Activated naive CD4-positive, alpha-beta T cell treated with anti-CD3 and anti-CD28 coated beads, Interleukin-2, amount 50 U/mL, for 72 hours (primary cell): ENCODE data around the gene SLC25A25. TPM values are rescaled to one million over a fixed set of nuclear protein-coding genes. Genes with fewer than 3 reads are reported as not detected.
"Not testable (repeated sequence)": the region's sequence is repeated elsewhere in the genome, so short reads cannot be mapped to it uniquely, and the experiment has no call there.

Source experiments
- ATAC-seq, 2 donors: fragments of 150-1000 bp; cut with Tn5 transposase; 2 replicates each; pipeline ENCODE4 v1.10.0; 2021; ENCODE audit warnings: mild to moderate bottlenecking in 2 of 2, moderate library complexity in 2 of 2
- DNase-seq, 2 donors: peaks; one replicate each; pipeline ENCODE4 v3.0.0; 2021 to 2022; ENCODE audit warnings: low spot score in 2 of 2
- H3K27ac Mint-ChIP-seq, 2 donors: one replicate each; pipeline ENCODE4 v1.8.0; 2022; ENCODE audit warnings: mild to moderate bottlenecking in 2 of 2, mixed read lengths in 2 of 2
- H3K36me3 Mint-ChIP-seq, 2 donors: one replicate each; pipeline ENCODE4 v1.8.0; 2022; ENCODE audit warnings: mixed read lengths in 2 of 2
- H3K9me3 Mint-ChIP-seq, 2 donors: one replicate each; pipeline ENCODE4 v1.8.0; 2022; ENCODE audit warnings: mixed read lengths in 2 of 2
- total RNA-seq, 2 donors: library from RNA; stranded (reverse); gene quantifications; one replicate each; pipeline ENCODE4 v1.2.3, GENCODE V29; 2022

The SLC25A25 gene
- 10 to 100 TPM; 10.9 to 19.0 TPM for total RNA-seq

DNA sequence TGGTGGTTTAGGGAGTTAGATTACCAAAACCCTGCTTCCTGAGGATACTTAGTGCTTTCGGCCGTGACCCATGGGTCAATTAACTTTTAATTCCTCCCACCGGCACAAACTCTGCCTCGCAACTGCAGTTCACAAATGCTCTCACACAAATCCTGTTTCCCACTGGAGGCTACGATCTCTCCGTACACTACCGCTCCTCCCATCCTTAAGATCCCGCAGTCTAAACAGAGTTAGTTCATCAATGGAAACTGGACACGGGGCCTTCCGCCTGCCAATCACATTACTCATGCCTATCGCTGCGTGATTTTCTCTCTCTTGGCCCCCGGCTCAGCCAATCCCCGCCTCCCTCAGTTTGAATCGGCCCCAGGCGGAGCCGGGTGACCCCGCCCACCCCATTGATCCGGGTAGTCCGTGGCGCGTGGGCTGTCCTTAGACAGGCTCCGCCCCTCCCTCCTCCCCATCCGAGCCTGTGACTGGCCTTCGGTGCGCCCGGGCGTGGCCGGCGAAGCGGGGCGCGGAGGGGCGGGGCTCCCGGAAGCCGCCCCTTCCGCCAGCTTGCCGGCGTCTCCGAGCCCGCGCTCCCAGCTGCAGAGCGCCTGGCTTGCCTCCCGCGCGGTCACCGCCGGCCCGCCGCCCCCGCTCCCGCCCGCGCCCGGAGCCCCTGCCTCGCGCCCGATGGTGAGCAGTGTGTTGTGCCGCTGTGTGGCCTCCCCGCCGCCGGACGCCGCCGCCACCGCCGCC lies at the start of gene SLC25A25:
Gene SLC25A25, plus strand, starts transcription at position 588 of the 741 bp plus-strand sequence. Its CDS starts 88 bp downstream, at position 676.
- ATAC-seq (peak; percentile 80 to 85), DNase-seq (peak; percentile 100)
- Mint-ChIP-seq H3K36me3 (peaks cover 20 to 28% of the 10 kb centered on the region in 2 donors), H3K9me3 (peaks cover 0 to 3% of the 10 kb centered on the region in 2 donors), H3K27ac (peak within 1 kb of the TSS in 1 of 2 donors; percentile 88)

GRCh38 chr9:128020692-128021091 lies 47.3 kb upstream of the SLC25A25 start:
- Mint-ChIP-seq H3K27ac (no peak overlapping the region), H3K9me3 (no peaks in the 10 kb centered on the region), H3K36me3 (no peaks in the 10 kb centered on the region)
- DNase-seq = no peak
- ATAC-seq = no peak

DNA sequence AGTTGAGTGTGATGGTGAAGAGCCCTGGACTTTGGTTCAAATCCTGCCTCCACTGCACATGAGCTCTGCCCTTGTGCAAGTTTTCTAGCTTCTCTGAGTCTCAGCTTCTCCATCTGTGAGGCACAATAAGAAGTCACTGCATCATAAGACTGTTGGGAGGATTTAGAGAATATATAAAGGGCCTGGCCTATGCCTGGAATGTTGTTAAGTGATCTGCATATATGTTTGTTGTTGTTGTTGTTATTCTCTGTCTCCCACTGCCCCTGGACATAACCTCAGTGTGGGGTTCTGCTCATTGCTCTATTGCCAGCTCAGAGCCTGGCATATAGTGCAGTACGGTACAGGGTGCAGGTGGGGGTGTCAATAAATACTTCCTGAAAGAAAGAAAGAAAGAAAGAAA lies 46.9 kb upstream of the SLC25A25 start:
- H3K9me3 Mint-ChIP-seq = no peaks in the 10 kb centered on the region
- no peaks in the 10 kb centered on the region for H3K36me3 Mint-ChIP-seq
- no peak for DNase-seq
- H3K27ac Mint-ChIP-seq = peak overlapping the region in 1 of 2 donors; percentile 93
- no peak for ATAC-seq

DNA sequence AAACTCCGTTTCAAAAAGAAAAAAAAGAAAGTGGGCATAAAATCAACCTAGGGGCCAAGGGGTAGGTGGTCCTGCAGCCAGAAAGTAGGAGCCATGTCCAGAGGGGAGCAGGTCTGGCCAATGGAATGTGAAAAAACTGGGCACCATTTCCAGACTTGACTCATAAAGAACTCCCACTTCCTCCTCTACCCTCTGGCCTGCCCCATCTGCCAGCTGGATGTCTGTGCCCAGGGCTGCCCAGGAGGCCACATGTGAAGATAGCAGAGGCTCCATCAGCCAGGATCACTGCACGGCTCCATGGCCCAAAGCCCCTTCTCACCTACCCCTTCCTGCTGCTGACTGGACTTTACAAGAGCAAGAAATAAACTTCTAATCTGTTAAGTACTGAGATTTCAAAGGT lies 45.1 kb upstream of the SLC25A25 start:
- H3K36me3 Mint-ChIP-seq = no peaks in the 10 kb centered on the region
- H3K9me3 Mint-ChIP-seq = no peaks in the 10 kb centered on the region
- H3K27ac Mint-ChIP-seq = peak overlapping the region in 1 of 2 donors; percentile 50
- ATAC-seq (no peak), DNase-seq (no peak)

DNA sequence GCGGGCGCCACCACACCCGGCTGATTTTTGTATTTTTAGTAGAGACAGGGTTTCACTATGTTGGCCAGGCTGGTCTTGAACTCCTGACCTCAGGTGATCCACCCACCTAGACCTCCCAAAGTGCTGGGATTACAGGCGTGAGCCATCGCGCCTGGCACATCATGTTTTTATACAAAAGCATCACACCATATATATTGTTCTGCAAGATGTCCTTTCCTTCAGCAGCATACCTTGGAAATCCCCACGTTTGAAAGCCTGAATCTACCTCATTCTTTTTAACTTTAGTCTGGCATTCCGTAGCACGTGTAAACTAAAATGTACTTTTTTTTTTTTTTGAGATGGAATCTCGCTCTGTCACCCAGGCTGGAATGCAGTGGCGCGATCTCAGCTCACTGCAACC lies 44.4 kb upstream of the SLC25A25 start:
- H3K9me3 Mint-ChIP-seq, H3K36me3 Mint-ChIP-seq, ATAC-seq, DNase-seq: not testable (repeated sequence)
- H3K27ac Mint-ChIP-seq = peak overlapping the region; percentile 50 to 58

GRCh38 chr9:128024761-128025308 lies 43.2 kb upstream of the SLC25A25 start:
- DNase-seq (no peak), ATAC-seq (no peak)
- Mint-ChIP-seq H3K27ac (peak overlapping the region; percentile 98), H3K36me3 (no peaks in the 10 kb centered on the region), H3K9me3 (no peaks in the 10 kb centered on the region)

DNA sequence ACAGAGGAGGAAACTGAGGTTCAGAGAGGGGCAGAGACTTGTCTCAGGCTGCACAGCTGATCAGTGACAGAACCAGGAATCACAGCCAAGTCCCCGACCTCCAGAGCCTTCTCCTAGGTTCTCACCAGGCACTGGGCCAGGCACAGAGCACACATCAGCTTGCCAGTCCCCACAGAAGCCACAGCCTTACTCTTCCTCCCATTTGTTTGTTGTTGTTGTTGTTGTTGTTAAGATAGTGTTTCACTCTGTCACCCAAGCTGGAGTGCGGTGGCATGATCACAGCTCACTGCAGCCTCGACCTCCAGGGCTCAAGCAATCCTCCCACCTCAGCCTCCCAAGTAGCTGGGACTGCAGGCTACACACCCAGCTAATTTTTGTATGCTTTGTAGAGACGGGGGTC lies 42.3 kb upstream of the SLC25A25 start:
- H3K36me3 Mint-ChIP-seq = no peaks in the 10 kb centered on the region
- peak overlapping the region; percentile 98 for H3K27ac Mint-ChIP-seq
- ATAC-seq (no peak), DNase-seq (no peak)
- H3K9me3 Mint-ChIP-seq = no peaks in the 10 kb centered on the region

DNA sequence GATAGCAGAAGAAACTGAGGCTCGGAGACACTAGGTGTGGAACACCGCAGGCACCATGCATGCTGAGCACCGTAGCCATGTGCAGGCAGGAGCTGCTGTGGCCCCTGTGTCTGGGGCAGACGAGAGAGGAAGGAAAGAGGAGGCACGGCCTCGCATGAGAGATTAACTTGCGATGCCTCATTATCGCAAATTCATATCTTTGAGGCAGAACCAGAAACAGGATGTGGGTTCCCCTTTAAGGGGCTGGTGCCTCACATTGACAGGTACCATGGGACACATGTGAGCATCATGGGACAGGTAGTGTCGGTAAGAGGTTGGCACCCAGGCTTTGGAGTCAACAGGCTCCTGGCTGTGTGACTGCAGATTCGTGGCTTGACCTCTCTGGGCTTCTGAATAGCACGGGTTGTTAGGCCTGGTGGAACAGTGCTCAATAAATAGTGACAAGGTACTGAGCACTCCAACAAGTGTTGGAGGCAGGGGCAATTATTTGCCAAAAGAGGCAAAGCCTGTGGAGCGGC lies 41.7 kb upstream of the SLC25A25 start:
- peak overlapping the region; percentile 98 for H3K27ac Mint-ChIP-seq
- DNase-seq (peak; percentile 65 to 77), ATAC-seq (peak; percentile 65)
- H3K9me3 Mint-ChIP-seq = no peaks in the 10 kb centered on the region
- H3K36me3 Mint-ChIP-seq = no peaks in the 10 kb centered on the region

- no peaks in the 10 kb centered on the region for H3K9me3 Mint-ChIP-seq
Observed at GRCh38 chr9:128026773-128027541, 41.1 kb upstream of the SLC25A25 start.

DNA sequence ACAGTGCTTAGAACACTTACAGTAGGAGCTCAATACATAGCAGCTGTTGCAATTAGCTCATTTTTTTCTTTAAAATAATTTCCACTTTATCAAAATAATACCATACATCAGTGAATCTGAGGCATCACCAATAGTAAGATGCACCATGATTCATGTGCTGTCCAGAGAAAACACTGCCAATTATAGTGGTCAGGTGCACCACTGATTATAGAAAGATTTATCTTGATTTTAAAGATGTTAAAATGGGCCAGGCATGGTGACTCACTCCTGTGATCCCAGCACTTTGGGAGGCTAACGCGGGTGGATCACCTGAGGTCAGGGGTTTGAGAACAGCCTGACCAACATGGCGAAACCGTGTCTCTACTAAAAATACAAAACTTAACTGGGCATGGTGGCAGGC lies 40.3 kb upstream of the SLC25A25 start:
- ATAC-seq (no peak), DNase-seq (no peak)
- H3K36me3 Mint-ChIP-seq = no peaks in the 10 kb centered on the region
- H3K27ac Mint-ChIP-seq = peak overlapping the region; percentile 98
- no peaks in the 10 kb centered on the region for H3K9me3 Mint-ChIP-seq

More at GRCh38 chr9:128026773-128027541, 41.1 kb upstream of the SLC25A25 start:
- Mint-ChIP-seq H3K36me3 (no peaks in the 10 kb centered on the region), H3K27ac (peak overlapping the region; percentile 98)
- peak; percentile 68 to 72 for ATAC-seq
- DNase-seq = peak; percentile 60 to 72

- H3K27ac Mint-ChIP-seq = peak overlapping the region; percentile 44 to 74
- DNase-seq = no peak
- no peaks in the 10 kb centered on the region for H3K9me3 Mint-ChIP-seq
Observed at GRCh38 chr9:128033609-128034008, 34.4 kb upstream of the SLC25A25 start.

GRCh38 chr9:128034821-128035652 lies 33.0 kb upstream of the SLC25A25 start:
- ATAC-seq = peak; percentile 58 to 59
- H3K27ac Mint-ChIP-seq = peak overlapping the region in 1 of 2 donors; percentile 61
- no peaks in the 10 kb centered on the region for H3K9me3 Mint-ChIP-seq

More at GRCh38 chr9:128033609-128034008, 34.4 kb upstream of the SLC25A25 start:
- no peak for ATAC-seq
- H3K36me3 Mint-ChIP-seq = no peaks in the 10 kb centered on the region

DNA sequence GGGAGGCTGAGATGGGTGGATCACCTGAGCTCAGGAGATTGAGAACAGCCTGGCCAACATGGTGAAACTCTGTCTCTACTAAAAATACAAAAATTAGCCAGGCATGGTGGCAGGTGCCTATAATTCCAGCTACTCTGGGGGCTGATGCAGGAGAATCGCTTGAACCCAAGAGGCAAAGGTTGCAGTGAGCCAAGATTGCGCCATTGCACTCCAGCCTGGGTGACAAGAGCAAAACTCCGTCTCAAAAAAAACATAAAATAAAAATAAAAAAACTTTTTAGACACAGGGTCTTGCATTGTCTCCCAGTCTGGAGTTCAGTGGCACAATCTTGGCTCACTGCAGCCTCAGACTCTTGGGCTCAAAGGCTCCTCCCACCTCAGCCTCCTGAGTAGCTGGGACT lies 31.5 kb upstream of the SLC25A25 start:
- H3K27ac Mint-ChIP-seq, ATAC-seq, H3K36me3 Mint-ChIP-seq, H3K9me3 Mint-ChIP-seq, DNase-seq: not testable (repeated sequence)

More at GRCh38 chr9:128034821-128035652, 33.0 kb upstream of the SLC25A25 start:
- H3K36me3 Mint-ChIP-seq = no peaks in the 10 kb centered on the region
- peak; percentile 74 to 79 for DNase-seq

GRCh38 chr9:128040783-128041182 lies 27.2 kb upstream of the SLC25A25 start:
- not testable (repeated sequence) for DNase-seq, ATAC-seq, H3K27ac Mint-ChIP-seq, H3K9me3 Mint-ChIP-seq, H3K36me3 Mint-ChIP-seq

DNA sequence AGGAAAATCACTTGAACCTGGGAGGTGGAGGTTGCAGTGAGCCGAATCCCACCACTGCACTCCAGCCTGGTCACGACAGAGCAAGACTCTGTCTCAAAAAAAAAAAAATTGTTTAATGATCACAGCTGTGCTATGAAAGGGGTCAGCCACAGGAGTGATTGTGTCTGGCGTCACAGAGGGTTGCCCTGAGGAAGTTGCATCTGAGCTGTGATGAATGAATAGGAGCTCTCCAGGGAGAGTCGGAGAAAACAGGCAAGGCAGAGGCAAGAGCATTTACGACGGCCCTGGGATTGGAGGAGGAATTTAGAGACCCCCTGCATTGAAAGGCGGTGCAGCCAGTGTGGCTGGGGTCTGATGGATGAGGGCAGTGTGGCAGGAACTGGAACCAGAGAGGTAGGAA lies 26.0 kb upstream of the SLC25A25 start:
- no peaks in the 10 kb centered on the region for H3K9me3 Mint-ChIP-seq
- no peak for DNase-seq
- ATAC-seq = no peak
- H3K27ac Mint-ChIP-seq = no peak overlapping the region
- H3K36me3 Mint-ChIP-seq = no peaks in the 10 kb centered on the region

- Mint-ChIP-seq H3K36me3 (no peaks in the 10 kb centered on the region), H3K9me3 (no peaks in the 10 kb centered on the region), H3K27ac (no peak overlapping the region)
- ATAC-seq = no peak
- no peak for DNase-seq
Observed at GRCh38 chr9:128043467-128043868, 24.6 kb upstream of the SLC25A25 start.
